GM12873 (cell line): Measurements from ENCODE around the gene ZNF112.

Experiments used
- CTCF ChIP-seq: IDR thresholded peaks from 2 replicates; pipeline ENCODE4 v1.5.1; 2012; ENCODE audit warnings: low read depth, mild to moderate bottlenecking, moderate library complexity, low read length, control low read depth; ENCODE audit not compliant: insufficient read depth; ENCODE audit errors: missing control alignments

ZNF112 gene

GRCh38 chr19:44345959-44346358 is 10.5 kb downstream of the ZNF112 start:
- no peak for TF ChIP-seq CTCF

- TF ChIP-seq CTCF: peak; percentile 29
These were observed 12.2 kb downstream of the ZNF112 start for GRCh38 chr19:44344255-44344654.

- no peak for TF ChIP-seq CTCF
These were observed 14.7 kb downstream of the ZNF112 start for GRCh38 chr19:44341794-44342193.

- TF ChIP-seq CTCF: no peak
These were observed 24.3 kb downstream of the ZNF112 start for GRCh38 chr19:44332145-44332544.

GRCh38 chr19:44315883-44316282 is 40.6 kb downstream of the ZNF112 start:
- no peak for TF ChIP-seq CTCF

GRCh38 chr19:44313231-44313630 is 43.2 kb downstream of the ZNF112 start:
- no peak for TF ChIP-seq CTCF

- TF ChIP-seq CTCF: no peak
These were observed 48.5 kb downstream of the ZNF112 start for GRCh38 chr19:44308011-44308410.

- TF ChIP-seq CTCF: no peak
These were observed 50.2 kb downstream of the ZNF112 start for GRCh38 chr19:44306283-44306682.
